AG09319 (cell line): ENCODE measurements around the gene ZCCHC3.

Source experiments
- DNase-seq: peaks from one replicate; pipeline ENCODE4 v3.0.0-alpha.2; 2010; ENCODE audit warnings: low read depth; ENCODE audit errors: extremely low read depth
- TF ChIP-seq, protein P1 (sequence below): IDR thresholded peaks from 2 replicates; pipeline ENCODE4 v1.5.1; 2011; ENCODE audit warnings: low read depth, mild to moderate bottlenecking, inconsistent platforms, low read length, moderate library complexity

The ZCCHC3 gene

DNA sequence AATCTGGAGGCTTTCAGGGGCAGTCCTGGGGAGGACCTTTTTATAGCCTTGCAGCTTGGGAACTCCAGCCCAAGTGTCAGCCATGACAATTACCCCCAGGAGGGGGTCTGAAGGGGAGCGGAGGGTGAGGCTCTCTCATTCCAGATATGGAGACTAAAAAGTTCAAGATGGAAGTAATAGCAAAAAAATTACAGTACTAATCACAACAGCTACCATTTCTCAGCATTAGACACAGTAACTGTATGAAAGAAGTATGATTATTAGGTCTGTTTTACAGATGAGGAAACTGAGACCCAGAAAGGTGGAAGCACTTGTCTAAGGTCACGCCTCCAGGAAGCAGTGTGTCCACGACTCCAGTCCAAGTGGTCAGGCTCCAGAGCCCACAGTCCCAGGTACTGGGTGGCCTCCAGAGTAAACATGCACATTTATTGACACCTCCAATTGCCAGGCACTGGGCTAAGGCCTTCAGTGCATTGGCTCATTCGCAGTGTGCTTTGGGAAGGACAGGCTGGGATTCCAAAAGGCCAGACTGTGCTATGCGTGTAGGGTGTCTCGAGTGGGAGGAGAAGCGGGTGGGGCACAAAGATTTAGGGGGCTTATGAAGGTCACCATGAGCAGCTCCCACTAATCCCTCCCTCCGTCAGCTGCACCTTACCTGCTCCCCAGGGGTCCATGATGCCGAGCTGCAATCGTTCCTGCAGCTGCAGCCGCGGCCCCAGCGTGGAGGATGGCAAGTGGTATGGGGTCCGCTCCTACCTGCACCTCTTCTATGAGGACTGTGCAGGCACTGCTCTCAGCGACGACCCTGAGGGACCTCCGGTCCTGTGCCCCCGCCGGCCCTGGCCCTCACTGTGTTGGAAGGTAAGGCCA is 51.8 kb downstream of the ZCCHC3 start:
- TF ChIP-seq, protein P1, sequence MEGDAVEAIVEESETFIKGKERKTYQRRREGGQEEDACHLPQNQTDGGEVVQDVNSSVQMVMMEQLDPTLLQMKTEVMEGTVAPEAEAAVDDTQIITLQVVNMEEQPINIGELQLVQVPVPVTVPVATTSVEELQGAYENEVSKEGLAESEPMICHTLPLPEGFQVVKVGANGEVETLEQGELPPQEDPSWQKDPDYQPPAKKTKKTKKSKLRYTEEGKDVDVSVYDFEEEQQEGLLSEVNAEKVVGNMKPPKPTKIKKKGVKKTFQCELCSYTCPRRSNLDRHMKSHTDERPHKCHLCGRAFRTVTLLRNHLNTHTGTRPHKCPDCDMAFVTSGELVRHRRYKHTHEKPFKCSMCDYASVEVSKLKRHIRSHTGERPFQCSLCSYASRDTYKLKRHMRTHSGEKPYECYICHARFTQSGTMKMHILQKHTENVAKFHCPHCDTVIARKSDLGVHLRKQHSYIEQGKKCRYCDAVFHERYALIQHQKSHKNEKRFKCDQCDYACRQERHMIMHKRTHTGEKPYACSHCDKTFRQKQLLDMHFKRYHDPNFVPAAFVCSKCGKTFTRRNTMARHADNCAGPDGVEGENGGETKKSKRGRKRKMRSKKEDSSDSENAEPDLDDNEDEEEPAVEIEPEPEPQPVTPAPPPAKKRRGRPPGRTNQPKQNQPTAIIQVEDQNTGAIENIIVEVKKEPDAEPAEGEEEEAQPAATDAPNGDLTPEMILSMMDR, result no peak
- no peak for DNase-seq
